HG03196 (cell line): ENCODE results near the gene SBNO2.
"Not testable (repeated sequence)": the region's sequence is repeated elsewhere in the genome, so short reads cannot be mapped to it uniquely, and the experiment has no call there.

Experiments
- ATAC-seq: cut with Tn5 transposase; IDR thresholded peaks from one replicate; pipeline ENCODE4 v1.9.1; 2021; ENCODE audit not compliant: unreplicated experiment

The SBNO2 gene

GRCh38 chr19:1206864-1207450 is 32.9 kb upstream of the SBNO2 start:
- ATAC-seq, result no peak

GRCh38 chr19:1206150-1206863 is 32.2 kb upstream of the SBNO2 start:
- ATAC-seq, result no peak

GRCh38 chr19:1205114-1206099 is 31.3 kb upstream of the SBNO2 start, which contains the start of gene STK11:
Gene STK11 (plus strand): TSS chr19:1205778. CDS start chr19:1206914, 1,136 bp downstream.
- peak; percentile 87 for ATAC-seq

GRCh38 chr19:1200614-1201013 is 26.5 kb upstream of the SBNO2 start:
- ATAC-seq, result not testable (repeated sequence)

GRCh38 chr19:1199531-1199930 is 25.5 kb upstream of the SBNO2 start:
- no peak for ATAC-seq

- no peak for ATAC-seq
Observed at GRCh38 chr19:1189419-1189818, 15.4 kb upstream of the SBNO2 start.

- ATAC-seq, result peak; percentile 66
Observed at GRCh38 chr19:1183543-1184172, 9.6 kb upstream of the SBNO2 start.

GRCh38 chr19:1182727-1183126 is 8.7 kb upstream of the SBNO2 start:
- no peak for ATAC-seq

- no peak for ATAC-seq
Observed at GRCh38 chr19:1182068-1182467, 8.0 kb upstream of the SBNO2 start.

GRCh38 chr19:1181606-1182005 is 7.5 kb upstream of the SBNO2 start:
- no peak for ATAC-seq

- no peak for ATAC-seq
Observed at GRCh38 chr19:1177322-1178114, 3.5 kb upstream of the SBNO2 start.

- ATAC-seq, result no peak
Observed at GRCh38 chr19:1173159-1173844, 766 bp downstream of the SBNO2 start.

GRCh38 chr19:1172353-1173158 is 1.5 kb downstream of the SBNO2 start:
- ATAC-seq, result no peak

GRCh38 chr19:1171755-1172352 is 2.2 kb downstream of the SBNO2 start:
- no peak for ATAC-seq

- no peak for ATAC-seq
Observed at GRCh38 chr19:1170938-1171754, 2.9 kb downstream of the SBNO2 start.

- no peak for ATAC-seq
Observed at GRCh38 chr19:1169921-1170885, 3.9 kb downstream of the SBNO2 start.
